ENCODE data around the gene EMC10.

GRCh38 chr19:50427318-50427925 is 48.9 kb upstream of the EMC10 start:
- no peak for TF ChIP-seq CTCF (IDR thresholded peaks at IDR 0.05; ENCODE audit: low read depth, low read length, poor library complexity, severe bottlenecking)
- no peak for TF ChIP-seq EZH2phosphoT487 (IDR thresholded peaks at IDR 0.05; ENCODE audit: borderline replicate concordance, low read length)
